ENCODE results near the gene TGFBR3. TPM values are rescaled to one million over a fixed set of nuclear protein-coding genes. Genes with fewer than 3 reads are reported as not detected.

Gene TGFBR3
- total and polyA plus RNA-seq, 8 donors: 6.0 to 34.8 (median 21.4) TPM

DNA sequence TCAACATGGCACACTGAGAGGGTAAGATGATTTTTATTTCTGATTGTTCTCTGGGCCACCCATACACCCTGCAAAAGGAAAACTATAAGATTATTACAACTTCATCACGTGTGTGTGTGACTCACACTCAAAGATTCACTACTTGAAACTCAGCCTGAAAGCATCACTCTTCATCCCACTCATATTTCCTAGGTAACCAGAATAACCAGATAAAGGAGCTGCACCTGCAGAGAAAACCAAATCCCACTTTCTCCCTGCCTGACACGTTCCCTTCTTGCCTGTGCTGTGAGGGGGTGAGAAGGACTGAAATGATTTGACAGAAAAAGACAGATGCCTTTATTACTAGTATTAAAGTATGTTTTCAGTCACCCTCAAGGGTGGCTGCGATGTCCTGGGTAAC lies 131.6 kb downstream of the TGFBR3 start:
- H3K4me1 ChIP-seq: peaks cover 12 to 31% (median 14%) of the 10 kb centered on the region in 3 donors
- TF ChIP-seq, protein P1, sequence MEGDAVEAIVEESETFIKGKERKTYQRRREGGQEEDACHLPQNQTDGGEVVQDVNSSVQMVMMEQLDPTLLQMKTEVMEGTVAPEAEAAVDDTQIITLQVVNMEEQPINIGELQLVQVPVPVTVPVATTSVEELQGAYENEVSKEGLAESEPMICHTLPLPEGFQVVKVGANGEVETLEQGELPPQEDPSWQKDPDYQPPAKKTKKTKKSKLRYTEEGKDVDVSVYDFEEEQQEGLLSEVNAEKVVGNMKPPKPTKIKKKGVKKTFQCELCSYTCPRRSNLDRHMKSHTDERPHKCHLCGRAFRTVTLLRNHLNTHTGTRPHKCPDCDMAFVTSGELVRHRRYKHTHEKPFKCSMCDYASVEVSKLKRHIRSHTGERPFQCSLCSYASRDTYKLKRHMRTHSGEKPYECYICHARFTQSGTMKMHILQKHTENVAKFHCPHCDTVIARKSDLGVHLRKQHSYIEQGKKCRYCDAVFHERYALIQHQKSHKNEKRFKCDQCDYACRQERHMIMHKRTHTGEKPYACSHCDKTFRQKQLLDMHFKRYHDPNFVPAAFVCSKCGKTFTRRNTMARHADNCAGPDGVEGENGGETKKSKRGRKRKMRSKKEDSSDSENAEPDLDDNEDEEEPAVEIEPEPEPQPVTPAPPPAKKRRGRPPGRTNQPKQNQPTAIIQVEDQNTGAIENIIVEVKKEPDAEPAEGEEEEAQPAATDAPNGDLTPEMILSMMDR (IDR thresholded peaks at IDR 0.05): no peak
- FAIRE-seq (no peak), DNase-seq (no peak), ATAC-seq (no peak)
- H3K27me3 ChIP-seq: no peaks in the 10 kb centered on the region
- 81 to 87% methylated on average over 3 of the region's 3 CpGs for WGBS, 2 donors
- H3K9me3 ChIP-seq: no peaks in the 10 kb centered on the region
- no peak overlapping the region for H3K27ac ChIP-seq
- intact Hi-C loops (cut with DNase I): no loop called here
- no peak overlapping the region for H3K4me3 ChIP-seq
- no peaks in the 10 kb centered on the region for H3K36me3 ChIP-seq

DNA sequence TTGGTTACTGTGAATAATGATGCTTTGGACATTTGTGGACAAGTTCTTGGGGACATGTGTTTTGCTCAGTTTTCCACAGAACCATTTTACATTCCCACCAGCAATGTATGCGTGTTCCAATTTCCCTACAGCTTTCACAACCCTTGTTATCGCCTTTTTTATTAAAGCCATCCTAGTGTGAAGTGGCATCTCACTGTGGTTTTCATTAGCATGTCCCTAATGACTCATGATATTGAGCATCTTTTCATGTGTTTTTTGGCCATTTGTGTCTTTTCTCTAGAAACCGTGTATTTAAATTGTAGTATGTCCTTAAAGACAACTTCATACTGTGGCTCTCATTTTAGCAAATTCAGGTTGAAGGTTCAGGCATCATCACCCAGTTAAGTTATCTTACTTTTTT lies 132.1 kb downstream of the TGFBR3 start:
- Histone ChIP-seq H3K4me1 (peaks cover 12 to 31% (median 14%) of the 10 kb centered on the region in 3 donors), H3K27ac (no peak overlapping the region), H3K4me3 (no peak overlapping the region), H3K9me3 (no peaks in the 10 kb centered on the region), H3K36me3 (no peaks in the 10 kb centered on the region), H3K27me3 (no peaks in the 10 kb centered on the region)
- FAIRE-seq (no peak), ATAC-seq (no peak), DNase-seq (no peak)
- 92 to 94% methylated on average over 3 of the region's 3 CpGs for whole genome bisulfite sequencing, 2 donors
- intact Hi-C loops (cut with DNase I): no loop called here
- TF ChIP-seq, protein P1 (IDR thresholded peaks at IDR 0.05): no peak

DNA sequence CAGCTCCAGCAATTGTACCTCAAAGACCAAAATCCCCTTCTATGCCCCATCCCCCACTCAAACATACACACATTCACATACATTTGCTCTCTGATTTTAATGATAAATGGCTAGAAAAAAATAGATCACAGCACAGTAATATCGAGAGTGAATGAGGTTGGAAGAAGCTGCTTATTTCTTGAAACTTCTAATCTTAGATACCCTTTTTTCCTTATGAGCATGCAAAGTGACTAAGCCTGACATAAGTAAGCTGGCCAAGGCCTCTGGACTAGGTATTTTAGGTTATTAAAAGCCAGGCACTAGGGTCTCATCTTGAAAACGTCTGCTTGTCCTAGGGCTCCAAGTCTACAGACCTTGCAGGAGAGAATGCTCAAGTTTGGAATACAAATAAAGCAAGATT lies 133.6 kb downstream of the TGFBR3 start:
- Histone ChIP-seq H3K36me3 (no peaks in the 10 kb centered on the region), H3K27me3 (no peaks in the 10 kb centered on the region), H3K4me1 (peaks cover 12 to 31% (median 14%) of the 10 kb centered on the region in 3 donors), H3K9me3 (no peaks in the 10 kb centered on the region), H3K27ac (no peak overlapping the region), H3K4me3 (no peak overlapping the region)
- WGBS, 2 donors: 81 to 84% methylated on average over 2 of the region's 2 CpGs
- DNase-seq (no peak), ATAC-seq (no peak), FAIRE-seq (no peak)
- TF ChIP-seq, protein P1 (IDR thresholded peaks at IDR 0.05): no peak
- intact Hi-C loops (cut with DNase I): no loop called here

DNA sequence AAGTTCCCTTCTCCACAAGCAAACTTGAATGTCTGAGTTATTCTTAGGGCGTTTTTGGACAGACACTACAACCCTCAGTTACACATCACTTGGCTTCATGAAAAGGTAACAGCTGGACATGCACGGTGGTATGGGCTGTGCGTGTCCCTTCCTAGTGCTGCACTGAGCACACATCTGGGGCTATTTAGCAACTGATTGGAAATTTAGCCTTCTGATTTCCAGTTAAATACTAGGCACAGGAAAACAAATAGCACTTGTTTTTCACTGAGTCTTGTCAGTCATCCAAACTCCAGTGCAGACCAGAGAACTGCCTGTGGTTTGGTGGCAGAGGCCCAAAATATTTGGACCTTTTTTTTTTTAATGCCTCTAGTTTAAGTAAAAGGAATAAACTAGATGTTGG lies 134.7 kb downstream of the TGFBR3 start:
- 35% methylated on average over 3 of the region's 3 CpGs for WGBS, 2 donors
- peak overlapping the region in 2 of 4 donors; percentile 27 to 31 for H3K27ac ChIP-seq
- peaks cover 12 to 33% (median 14%) of the 10 kb centered on the region in 3 donors for H3K4me1 ChIP-seq
- H3K9me3 ChIP-seq: no peaks in the 10 kb centered on the region
- no peaks in the 10 kb centered on the region for H3K36me3 ChIP-seq
- FAIRE-seq: no peak
- TF ChIP-seq, protein P1 (IDR thresholded peaks at IDR 0.05): no peak
- no peaks in the 10 kb centered on the region for H3K27me3 ChIP-seq
- intact Hi-C loops (cut with DNase I): no loop called here
- no peak overlapping the region for H3K4me3 ChIP-seq
- no peak for DNase-seq
- ATAC-seq: peak; percentile 31 to 70 (median 66)

DNA sequence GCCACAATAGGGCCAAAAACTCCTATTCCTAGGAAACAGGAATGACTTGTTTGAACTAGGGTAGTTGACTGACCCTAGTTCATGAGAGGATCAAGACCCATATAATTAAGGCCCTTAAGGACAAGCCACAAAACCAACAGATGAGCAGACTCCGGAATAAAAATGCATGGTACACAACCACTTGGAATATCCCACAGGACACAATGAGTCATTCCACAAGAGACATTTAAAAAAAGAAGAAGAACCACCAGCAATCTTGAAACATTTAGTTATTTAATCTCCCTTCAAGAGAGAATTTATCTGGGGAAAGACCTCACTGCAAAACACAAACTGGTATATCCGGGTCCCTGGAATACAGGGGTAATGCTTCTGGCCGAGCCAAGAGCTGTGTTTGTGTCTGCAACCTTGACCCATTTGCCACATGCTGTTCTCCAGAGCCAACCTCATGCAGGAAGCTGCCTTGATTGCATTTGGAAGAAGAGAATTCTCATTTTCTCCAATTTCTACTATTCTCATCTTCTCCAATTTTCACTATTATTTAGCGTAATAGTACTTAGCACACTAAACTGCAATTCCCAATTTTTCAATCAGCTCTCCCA lies 135.5 kb downstream of the TGFBR3 start:
- H3K4me3 ChIP-seq: no peak overlapping the region
- peaks cover 12 to 34% (median 14%) of the 10 kb centered on the region in 3 donors for H3K4me1 ChIP-seq
- TF ChIP-seq, protein P1 (IDR thresholded peaks at IDR 0.05): no peak
- intact Hi-C loops (cut with DNase I): no loop called here
- 41 to 46% methylated on average over 4 of the region's 4 CpGs for WGBS, 2 donors
- no peaks in the 10 kb centered on the region for H3K27me3 ChIP-seq
- H3K9me3 ChIP-seq: no peaks in the 10 kb centered on the region
- H3K36me3 ChIP-seq: no peaks in the 10 kb centered on the region
- peak overlapping the region in 2 of 4 donors; percentile 27 to 31 for H3K27ac ChIP-seq
- FAIRE-seq: no peak
- peak; percentile 71 to 83 (median 78) for ATAC-seq
- DNase-seq: peak in 2 of 6 donors; percentile 35 to 48

All from pancreas (tissue), 10 donors.